NCI-H1694 (cell line): ENCODE results near the gene CENPM.
"Not testable (repeated sequence)": the region's sequence is repeated elsewhere in the genome, so short reads cannot be mapped to it uniquely, and the experiment has no call there.

Experiments used
- DNase-seq: peaks from one replicate; lab custom pipeline; 2025; lab: John Stamatoyannopoulos, UW

The CENPM gene

DNA sequence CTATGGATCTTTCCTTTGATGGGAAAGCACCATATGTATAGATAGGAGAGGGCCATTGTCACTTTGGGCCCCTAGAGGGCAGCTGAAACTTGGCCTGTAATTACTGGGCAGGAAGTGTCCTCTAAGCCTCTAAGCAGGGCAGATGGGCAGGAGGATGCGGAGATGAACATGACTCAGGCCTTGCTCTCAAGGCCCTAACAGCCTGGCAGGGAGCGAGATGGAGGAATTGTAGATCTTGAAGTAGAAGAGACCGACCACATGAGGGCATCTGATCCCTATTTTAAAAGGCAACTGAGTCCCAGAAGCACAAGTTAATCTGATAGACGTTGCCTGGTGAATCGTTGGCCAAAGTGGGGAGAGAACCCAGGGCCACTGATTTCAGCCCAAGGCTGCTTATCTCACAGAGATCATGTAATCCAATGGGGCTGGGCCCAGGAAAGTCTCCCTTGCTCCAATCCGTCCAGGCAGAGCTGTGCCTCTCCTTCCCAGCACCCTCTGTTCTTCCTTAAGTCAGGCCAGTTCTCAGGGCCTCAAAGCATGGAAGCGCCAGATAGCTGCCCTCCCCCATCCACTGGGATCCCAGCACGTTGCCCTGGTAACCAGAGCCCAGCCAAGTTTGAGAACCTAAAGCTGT lies 19.8 kb upstream of the CENPM start:
- DNase-seq: peak; percentile 39

DNA sequence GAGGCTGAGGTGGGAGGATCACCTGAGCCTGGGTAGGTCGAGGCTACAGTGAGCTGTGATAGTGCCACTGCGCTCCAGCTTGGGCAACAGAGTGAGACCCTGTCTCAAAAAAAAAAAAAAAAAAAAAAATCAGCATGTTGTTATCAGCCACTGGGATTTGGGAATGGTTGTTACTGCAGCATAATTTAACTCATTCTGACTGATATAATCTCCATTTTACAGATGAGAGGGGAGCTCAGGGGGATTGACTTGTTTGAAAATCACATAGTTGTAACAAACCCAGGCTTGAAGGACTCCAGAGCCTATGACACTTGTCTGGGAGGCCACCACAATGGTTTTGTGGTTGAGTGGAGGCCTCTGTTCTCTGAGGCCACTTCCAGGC lies 19.3 kb upstream of the CENPM start:
- no peak for DNase-seq

DNA sequence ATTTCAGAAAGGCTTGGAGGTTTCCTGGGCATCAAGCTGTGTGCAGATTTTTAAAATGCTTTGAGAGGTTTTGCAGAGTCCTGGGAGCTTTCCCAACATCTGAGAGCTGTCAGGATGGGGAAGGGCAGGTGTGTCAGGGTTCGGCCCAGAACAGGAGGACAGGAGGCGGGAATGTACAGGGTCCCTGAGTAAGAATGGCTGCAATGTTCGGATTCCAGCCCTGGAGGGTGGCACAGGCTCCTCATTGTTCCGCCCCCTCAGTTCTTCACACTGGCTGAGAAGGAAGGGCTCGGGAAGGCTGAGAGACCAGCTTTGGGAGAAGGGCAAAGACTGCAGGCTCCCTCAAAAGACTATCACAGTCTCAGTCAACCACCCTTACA lies 17.1 kb upstream of the CENPM start:
- no peak for DNase-seq

DNA sequence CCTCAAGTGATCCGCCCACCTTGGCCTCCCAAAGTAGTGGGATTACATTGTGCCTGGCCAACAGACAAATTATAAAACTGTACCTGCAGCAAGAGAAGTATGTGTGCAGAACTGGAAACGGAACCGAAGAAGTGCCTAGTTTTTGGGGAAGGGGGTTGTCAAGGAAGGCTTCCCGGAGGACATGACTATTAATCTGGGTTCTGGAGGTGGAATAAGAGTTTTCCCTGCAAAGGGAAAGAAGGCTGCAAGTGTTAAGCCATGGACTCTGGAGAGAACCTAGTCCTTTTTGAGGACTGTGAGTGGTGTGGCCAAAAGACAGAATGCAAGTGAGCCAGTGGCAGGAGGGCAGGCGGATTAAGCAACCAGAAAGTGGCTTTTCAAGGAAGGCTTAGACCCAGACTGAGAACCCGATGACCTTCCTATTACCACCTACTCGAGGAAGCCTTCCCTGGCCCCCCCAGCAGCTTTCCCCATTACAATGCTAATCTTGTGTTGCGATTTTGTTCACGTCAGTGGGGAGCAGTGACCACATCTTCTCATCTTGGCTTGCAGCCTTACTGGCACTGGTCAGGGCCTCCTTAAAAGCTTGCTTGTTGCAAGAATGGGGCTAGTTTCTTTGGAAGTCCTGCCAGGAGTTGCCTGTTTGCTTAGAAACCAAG lies 16.6 kb upstream of the CENPM start:
- no peak for DNase-seq

DNA sequence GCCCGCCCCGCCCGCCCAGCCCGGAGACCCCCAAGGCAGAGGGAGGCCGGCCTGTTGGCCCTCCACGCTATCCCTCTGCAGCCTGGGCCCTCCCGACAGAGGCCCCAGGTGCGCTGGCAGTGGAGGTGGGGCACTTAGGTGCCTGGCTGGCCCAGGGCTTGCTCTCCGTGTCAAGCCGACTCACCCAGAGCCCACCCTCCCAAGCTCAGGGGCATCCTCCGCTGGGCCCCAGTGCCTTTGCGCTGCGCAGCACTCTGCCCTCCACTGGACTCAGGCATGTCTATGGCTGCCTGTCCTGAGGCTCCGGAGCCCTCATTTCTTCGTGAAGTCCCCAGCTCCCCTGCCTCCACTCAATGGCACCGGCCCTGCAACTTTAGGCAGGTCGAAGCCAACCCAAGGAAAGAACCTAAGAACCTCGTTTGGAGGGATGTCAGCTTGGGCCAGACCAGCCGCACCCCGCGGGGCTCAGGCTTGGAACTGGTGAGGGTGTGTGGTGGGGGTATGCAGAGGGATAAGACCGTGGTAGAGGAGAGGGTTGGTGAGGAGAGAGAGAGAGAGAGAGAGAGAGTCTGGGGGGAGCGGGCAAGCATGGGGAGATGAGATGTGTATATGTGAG lies 11.1 kb upstream of the CENPM start:
- no peak for DNase-seq

DNA sequence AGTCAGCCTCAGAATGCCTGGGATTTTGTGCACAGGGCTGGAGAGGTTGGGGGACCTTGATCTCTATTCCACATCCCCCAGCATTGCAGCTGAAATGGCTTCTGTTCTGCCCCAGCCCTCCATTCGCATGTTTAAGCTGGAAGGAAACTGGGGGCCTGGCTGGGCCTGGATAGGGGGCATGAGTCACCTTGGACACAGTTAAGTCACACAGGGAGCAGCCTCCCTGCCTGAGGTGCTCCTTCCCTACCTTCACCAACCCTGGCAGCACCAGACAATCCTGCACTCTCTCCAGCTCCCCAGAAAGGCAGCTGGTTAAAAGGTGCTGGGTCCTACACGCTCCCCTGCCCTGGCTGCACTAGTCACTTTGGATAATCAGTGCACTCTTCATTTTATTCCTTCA lies 5.8 kb upstream of the CENPM start:
- DNase-seq: no peak

DNA sequence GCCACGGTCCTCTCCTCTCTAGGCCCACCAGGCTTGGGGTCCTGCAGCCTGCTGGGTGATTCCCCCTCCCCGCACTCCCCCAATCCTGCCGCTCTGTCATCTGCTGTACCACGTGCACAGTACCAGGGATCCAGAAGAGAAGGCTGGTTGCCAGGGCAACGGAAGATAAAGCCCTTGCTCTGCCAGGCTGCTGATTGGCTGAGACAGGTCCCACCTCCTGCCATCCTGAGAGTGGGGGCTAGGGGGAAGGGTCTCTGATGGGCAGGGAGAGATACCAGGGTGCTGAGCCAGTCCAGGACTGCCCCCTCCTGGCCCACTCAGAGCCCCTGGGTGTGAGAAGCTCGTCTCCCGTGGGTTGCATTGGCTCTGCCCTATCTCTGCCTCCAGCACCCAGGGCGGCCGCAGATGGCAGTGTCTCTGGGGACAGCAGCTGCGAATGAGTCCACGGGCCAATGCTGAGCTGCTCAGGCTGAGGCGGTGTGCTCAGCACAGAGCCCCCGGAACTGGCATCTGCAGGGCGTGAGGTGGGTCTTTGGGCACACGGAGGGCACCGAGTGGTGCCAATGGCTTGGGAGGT lies 5.0 kb upstream of the CENPM start, which contains the start of gene SMIM45:
Gene SMIM45, plus strand, starts transcription at position 253 of the 577 bp plus-strand sequence.
- peak; percentile 96 for DNase-seq

DNA sequence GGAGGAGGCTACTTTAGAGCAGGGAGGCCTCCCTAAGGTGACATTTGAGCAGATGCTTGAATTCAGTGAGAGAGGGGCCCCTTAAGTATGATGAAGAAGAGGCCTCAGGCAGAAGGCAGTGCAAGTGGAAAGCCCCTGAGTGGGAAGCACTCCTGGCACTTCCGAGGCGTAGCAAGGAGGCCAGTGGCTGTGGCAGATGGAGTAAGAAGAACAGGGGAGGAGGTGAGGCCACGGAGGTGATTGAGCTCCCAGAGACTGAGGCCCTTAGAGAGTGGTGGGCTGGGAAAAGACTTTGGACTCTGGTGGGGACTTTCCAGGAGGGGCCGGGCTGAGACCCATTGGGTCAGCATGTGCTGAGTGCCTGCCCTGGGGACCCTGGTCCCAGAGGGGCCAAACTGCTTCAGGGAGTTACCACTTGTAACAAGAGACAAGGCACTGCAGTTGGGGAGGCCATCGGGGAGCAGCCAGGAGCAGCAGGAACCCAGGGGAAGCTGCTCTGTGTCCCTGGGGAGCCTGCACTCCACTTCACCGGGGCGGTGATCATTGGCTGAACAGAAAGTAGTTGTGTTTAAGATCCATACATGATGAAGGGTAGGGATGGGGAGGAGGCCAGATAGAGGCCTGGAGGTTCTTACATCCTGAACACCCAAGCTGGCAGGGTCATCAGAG lies 2.5 kb upstream of the CENPM start:
- DNase-seq: no peak

DNA sequence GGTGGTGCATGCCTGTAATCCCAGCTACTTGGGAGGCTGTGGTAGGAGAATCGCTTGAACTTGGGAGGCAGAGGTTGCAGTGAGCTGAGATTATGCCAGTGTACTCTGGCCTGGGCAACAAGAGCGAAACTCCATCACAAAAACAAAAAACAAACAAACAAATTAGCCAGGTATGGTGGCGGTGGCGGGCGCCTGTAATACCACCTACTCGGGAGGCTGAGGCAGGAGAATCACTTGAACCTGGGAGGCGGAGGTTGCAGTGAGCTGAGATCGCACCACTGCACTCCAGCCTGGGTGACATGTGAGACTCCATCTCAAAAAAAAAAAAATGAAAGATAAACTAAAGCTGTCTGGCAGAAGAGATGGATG lies 2.0 kb upstream of the CENPM start:
- not testable (repeated sequence) for DNase-seq

DNA sequence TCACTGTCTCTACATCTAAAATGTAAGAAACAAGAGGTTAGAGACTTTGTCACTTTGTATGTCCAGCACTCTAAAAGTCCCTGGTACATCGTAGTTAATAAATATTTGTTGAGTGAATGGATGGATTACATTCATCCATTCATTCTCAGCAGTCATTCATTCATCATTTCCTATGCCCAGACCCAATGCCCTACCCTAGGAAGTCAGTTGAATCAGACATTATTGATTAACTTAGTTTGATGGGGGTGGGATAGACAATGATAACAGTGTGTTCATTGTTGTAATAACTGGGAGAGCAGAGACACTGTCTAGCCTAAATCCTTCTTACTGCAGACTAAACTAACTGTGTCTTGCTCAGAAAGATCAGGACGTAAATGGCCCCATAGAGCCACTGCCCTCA lies 1.2 kb upstream of the CENPM start:
- no peak for DNase-seq

DNA sequence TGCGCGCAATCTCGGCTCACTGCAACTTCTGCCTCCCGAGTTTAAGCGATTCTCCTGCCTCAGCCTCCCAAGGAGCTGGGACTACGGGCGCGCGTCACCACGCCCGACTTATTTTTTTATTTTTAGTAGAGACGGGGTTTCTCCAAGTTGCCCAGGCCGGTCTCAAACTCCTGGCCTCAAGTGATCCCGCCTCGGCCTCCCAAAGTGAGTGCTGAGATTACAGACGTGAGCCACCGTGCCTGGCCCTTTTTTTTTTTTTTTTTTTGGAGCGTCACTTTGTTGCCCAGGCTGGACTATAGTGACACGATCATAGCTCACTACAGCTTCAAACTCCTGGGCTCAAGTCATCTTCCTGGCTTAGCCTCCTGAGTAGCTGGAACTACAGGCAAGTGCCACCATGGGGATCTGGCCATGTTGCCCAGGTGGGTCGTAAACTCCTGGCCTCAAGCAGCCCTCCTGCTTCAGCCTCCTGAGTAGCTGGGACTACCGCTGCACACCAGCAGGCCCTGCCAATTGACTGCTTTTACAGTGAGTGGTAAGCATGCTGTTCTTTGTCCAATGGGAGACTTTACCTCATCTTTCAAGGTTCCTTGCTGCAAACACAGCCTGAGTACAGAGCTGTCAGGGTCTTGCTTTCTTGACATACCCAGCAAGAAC lies 600 bp upstream of the CENPM start:
- DNase-seq: no peak

DNA sequence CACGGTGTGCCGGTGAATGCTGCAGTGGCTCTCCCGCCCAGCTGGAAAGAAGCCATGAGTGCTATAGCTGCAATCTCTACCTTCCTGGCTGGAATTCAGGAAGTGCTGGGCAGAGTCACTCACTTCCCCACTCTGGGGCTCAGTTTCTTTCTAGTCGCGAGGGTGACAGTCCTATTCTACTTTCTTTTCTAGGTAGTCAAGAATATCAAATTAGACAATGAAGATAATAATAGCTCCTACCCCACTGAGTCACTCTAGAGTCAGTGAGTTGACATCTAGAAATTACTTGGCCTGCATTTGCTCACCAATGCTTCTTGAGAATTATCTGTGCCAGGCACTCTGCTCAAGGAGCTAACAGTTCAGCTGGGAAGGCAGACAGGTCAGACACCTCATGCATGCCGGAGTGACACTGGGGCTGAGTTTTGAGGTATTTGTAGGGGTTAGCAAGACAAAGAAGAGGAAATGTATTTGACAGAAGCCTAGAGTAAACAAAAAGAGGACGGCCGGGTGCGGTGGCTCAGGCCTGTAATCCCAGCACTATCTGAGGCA lies 3.2 kb downstream of the CENPM start:
- no peak for DNase-seq

DNA sequence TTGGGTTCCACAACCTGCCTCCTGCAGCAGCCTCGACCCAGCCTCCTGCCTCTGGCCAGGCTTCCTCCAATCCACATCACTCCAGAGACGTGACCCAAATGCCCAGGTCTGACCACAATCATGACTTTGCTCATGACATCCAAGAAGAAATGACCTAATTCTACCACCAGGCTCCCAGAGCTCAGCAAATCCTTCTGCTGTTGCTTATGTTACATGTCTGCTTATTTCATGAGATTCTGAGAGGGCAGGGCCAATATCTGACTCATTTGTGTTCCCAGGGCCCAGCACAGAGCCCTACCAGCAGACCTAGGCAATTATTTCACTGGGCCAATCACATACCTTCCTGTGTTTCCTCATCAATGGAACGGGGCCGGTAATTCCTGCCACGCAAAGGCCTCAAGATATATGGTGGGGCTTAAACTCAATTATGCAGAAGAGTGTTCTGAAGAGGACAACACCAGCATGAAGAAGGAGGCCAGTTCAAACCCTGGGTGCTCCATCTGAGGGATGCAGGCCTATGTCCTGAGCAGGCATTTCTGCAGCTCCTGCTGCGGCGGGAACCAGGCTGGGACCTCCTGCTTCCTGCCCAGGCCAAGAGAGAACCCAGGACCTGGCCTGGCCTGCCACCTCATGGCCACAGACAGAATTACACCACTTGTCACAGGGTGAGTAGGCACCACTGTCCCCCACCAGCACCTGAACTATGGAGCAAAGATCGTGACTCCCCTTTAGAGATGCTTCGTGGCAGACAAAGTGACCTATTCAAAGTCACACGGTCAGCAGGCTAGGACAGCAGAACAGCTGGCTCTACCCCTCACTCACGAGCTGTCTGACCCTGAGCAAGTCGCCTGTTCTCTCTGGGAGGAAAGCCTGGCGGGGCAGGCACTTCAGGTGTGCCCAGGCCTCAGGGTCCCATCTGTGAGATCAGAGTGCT lies 5.9 kb downstream of the CENPM start:
- DNase-seq: peak; percentile 76

DNA sequence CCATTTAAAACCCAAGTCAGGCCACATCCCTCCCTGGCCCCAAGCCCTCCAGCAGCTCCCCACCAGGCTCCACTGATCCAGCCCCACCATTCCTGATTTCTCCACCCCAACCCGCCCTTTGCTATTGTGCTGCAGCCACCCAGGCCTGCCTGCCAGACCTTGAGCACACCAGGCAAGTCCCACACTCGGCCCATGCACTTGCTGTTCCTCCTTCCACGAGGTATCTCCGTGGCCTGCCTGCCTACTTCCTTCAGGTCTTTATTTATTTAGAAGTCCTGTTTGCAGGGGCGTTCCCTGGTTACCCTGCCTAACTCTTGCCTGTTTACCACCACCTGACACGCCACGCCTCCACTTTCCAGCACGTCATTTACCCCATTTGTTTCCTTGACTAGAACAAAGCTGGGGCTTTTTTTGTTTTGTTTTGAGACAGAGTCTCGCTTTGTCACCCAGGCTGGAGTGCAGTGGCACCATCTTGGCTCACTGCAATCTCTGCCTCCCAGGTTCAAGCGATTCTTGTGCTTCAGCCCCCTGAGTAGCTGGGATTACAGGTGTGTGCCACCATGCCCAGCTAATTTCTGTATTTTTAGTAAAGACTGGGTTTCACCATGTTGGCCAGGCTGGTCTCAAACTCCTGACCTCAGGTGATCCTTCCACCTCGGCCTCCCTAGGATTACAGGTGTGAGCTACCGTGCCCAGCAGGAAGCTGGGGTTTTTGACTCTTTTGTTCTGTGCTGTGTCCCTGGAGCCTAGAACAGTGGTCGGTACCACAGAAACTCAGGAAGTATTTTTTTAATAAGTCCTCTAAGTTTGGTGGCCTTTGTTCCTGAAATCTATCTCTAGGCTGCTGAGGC lies 6.7 kb downstream of the CENPM start:
- DNase-seq: no peak

DNA sequence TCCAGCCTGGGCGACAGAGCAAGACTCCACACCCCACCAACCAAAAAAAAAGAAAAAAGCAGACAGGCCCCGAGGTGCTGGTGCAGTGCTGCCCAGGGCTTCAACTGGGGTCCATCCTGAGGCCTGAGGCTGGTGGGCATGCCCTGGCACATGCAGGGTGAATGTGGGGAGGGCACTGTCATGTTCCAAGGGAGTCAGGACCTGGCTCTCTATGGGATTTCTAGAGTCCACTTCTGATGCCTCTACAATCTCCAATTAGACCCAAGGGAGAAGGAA lies 10.1 kb downstream of the CENPM start:
- DNase-seq: no peak

DNA sequence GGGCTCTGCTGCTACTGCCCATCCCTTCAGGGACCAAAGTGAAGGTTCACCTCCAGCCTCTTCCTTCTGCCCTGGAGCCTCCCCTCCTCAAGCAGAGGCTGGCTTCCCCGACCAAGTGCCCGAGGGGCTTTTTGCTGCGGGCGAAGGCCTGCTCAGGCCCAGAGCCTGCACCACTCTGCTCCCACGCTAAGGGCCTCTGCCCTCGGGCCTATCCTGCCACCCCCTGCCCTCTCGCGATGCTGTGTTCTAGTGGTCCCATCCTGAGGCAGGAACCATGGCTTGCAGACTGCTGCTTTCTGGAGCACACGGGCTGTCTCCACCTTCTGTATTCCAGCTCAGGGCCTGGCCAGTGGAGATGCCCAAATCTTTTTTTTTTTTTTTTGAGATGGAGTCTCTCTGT lies 11.4 kb downstream of the CENPM start:
- no peak for DNase-seq

DNA sequence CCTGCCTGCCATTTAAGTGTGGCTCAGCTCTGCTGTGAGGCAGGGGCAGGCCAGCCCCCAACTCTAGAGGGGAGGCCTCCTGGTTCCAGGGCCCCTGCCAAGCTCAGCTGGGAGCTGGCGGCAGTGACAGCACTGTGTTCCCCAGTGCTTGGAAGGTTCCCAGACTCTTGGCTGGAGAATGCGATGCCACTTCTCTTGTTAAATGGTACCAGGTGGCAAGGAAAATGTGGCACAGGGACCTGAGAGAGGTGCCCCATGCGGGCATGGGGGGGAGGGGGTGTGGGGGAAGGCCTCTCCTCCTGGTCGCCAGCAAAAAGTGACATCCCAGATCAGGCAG lies 12.0 kb downstream of the CENPM start:
- DNase-seq: peak; percentile 29

DNA sequence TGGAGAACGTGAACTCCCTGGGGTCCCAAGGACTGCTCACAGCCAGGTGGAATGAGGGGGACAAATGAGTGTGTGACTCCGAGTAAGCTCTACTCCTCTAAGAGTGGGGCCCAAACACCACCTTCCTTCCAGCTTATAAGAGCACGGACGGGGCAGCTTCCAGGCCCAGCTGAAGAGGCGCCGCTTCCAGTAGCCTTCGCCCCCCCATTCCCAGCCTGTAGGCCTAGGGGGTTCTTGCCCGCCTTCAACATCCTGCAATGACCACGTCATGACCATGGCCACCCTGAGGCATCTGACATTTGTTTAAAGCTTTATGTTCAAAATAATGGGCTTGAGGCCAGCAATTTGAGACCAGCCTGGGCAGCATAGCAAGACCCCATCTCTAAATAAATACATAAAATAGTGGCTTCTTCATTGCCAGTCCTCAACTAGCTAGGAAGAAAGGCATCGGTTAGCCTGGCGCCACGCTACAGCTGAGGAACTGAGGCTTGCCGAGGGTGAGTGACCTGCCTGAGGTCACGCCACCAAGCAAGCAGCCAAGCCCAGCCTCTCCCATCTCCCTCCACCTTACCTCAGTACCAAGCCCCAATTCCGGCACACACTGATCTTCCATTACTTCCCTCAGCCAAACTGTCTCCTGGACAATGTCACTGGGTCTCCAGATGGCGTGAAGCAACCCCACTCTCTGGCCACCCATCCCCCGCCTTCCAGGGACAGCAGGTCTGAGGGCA lies 12.5 kb downstream of the CENPM start:
- DNase-seq: no peak

DNA sequence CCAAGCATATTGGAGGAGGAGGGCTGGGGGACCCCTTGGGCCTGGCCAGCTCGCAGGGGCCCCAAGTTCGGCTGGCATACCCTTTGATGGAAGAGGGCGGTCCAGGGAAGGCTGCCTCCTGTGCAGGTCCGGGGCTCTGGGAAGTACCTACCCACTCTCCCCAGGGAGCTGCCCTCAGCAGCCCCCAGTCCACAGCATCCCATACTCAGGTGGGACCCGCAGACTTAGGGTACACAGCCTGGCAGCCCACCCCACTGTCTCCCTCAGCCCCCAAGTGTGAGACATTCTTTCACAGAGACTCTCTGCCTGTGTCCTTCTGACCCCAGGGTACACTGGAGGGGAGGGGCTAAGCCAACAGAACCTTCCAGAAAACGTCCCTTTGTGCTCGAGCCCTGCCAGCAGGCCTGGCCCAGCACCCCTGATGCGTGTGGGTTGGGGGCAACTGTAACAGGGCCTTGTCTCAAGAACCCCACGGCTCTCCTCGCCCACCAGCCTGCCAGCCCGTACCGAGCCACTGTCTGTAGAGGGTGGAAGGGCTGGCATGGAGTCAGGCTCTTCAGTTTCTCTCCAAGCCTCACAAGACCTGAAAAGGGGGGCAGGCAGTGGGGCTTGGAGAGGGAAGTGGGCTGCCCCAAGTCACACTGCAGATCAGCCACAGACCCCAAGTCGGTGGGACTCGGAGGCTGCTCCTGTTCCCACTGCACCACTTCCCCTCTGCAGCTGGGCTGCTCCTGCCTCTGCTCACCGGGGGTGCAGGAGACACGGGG lies 13.4 kb downstream of the CENPM start:
- no peak for DNase-seq
